HCEC 1CT (cell line): ENCODE results near the gene NUBPL.
"Not testable (repeated sequence)": the region's sequence is repeated elsewhere in the genome, so short reads cannot be mapped to it uniquely, and the experiment has no call there.

Source experiments
- DNase-seq: peaks from one replicate; pipeline ENCODE4 v3.0.0-alpha.2; 2017

The NUBPL gene

GRCh38 chr14:31884776-31885379 is 323.7 kb downstream of the NUBPL start:
- peak; percentile 61 for DNase-seq

- no peak for DNase-seq
These were observed 325.1 kb downstream of the NUBPL start for GRCh38 chr14:31886156-31886835.

- DNase-seq = no peak
These were observed 326.9 kb downstream of the NUBPL start for GRCh38 chr14:31887929-31888580.

GRCh38 chr14:31889297-31889696 is 328.1 kb downstream of the NUBPL start:
- no peak for DNase-seq

- not testable (repeated sequence) for DNase-seq
These were observed 329.0 kb downstream of the NUBPL start for GRCh38 chr14:31890202-31890601.

- DNase-seq = no peak
These were observed 332.1 kb downstream of the NUBPL start for GRCh38 chr14:31893221-31893757.

- DNase-seq = no peak
These were observed 333.1 kb downstream of the NUBPL start for GRCh38 chr14:31894351-31894750.

GRCh38 chr14:31895206-31895605 is 334.0 kb downstream of the NUBPL start:
- DNase-seq = peak; percentile 77

GRCh38 chr14:31895646-31896045 is 334.4 kb downstream of the NUBPL start:
- no peak for DNase-seq

GRCh38 chr14:31897581-31898186 is 336.5 kb downstream of the NUBPL start:
- DNase-seq = no peak

- DNase-seq = no peak
These were observed 337.8 kb downstream of the NUBPL start for GRCh38 chr14:31898838-31899528.

GRCh38 chr14:31902002-31902401 is 340.8 kb downstream of the NUBPL start:
- DNase-seq = no peak

GRCh38 chr14:31902945-31903646 is 341.9 kb downstream of the NUBPL start:
- no peak for DNase-seq

- no peak for DNase-seq
These were observed 348.8 kb downstream of the NUBPL start for GRCh38 chr14:31909977-31910376.
